PFSK-1 (cell line): Measurements from ENCODE around the gene ELMO1.

Experiments used
- POLR2AphosphoS5 ChIP-seq: IDR thresholded peaks from 2 replicates; pipeline ENCODE4 v1.6.1; 2012; ENCODE audit warnings: low read depth, mild to moderate bottlenecking, control low read depth, low read length, moderate library complexity
- TF ChIP-seq, protein P1 (sequence below), 2 experiments: IDR thresholded peaks; 2 replicates each; pipeline versions ENCODE4 v1.6.1 to v1.8.0; 2011 to 2012; ENCODE audit warnings: low read depth in 2 of 2, low read length in 2 of 2, control low read depth in 1 of 2, inconsistent platforms in 1 of 2, mild to moderate bottlenecking in 1 of 2, moderate library complexity in 1 of 2; ENCODE audit not compliant: insufficient read depth in 1 of 2

GRCh38 chr7:37289367-37289766 is 159.3 kb downstream of the ELMO1 start:
- TF ChIP-seq POLR2AphosphoS5: no peak
- TF ChIP-seq, protein P1, sequence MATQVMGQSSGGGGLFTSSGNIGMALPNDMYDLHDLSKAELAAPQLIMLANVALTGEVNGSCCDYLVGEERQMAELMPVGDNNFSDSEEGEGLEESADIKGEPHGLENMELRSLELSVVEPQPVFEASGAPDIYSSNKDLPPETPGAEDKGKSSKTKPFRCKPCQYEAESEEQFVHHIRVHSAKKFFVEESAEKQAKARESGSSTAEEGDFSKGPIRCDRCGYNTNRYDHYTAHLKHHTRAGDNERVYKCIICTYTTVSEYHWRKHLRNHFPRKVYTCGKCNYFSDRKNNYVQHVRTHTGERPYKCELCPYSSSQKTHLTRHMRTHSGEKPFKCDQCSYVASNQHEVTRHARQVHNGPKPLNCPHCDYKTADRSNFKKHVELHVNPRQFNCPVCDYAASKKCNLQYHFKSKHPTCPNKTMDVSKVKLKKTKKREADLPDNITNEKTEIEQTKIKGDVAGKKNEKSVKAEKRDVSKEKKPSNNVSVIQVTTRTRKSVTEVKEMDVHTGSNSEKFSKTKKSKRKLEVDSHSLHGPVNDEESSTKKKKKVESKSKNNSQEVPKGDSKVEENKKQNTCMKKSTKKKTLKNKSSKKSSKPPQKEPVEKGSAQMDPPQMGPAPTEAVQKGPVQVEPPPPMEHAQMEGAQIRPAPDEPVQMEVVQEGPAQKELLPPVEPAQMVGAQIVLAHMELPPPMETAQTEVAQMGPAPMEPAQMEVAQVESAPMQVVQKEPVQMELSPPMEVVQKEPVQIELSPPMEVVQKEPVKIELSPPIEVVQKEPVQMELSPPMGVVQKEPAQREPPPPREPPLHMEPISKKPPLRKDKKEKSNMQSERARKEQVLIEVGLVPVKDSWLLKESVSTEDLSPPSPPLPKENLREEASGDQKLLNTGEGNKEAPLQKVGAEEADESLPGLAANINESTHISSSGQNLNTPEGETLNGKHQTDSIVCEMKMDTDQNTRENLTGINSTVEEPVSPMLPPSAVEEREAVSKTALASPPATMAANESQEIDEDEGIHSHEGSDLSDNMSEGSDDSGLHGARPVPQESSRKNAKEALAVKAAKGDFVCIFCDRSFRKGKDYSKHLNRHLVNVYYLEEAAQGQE (IDR thresholded peaks at IDR 0.05; ENCODE audit: insufficient read depth in 1 of 2, low read depth in 2 of 2, low read length in 2 of 2): no peak
